Osteocyte (in vitro differentiated cells): ENCODE data around the gene ARFIP2. TPM values are rescaled to one million over a fixed set of nuclear protein-coding genes. Genes with fewer than 3 reads are reported as not detected.
A peak's percentile ranks its signal among the peaks of the same experiment; 100 is the strongest.

Experiments used
- DNase-seq: peaks from one replicate; pipeline ENCODE4 v3.0.0; 2021; ENCODE audit warnings: mixed read lengths; ENCODE audit not compliant: unreplicated experiment; ENCODE audit errors: extremely low spot score
- H3K27ac Mint-ChIP-seq: one replicate; pipeline ENCODE4 v1.8.0; 2021; ENCODE audit warnings: mild to moderate bottlenecking, mixed read lengths; ENCODE audit not compliant: unreplicated experiment
- H3K27me3 Mint-ChIP-seq: one replicate; pipeline ENCODE4 v1.8.0; 2021; ENCODE audit warnings: mixed read lengths; ENCODE audit not compliant: unreplicated experiment
- H3K36me3 Mint-ChIP-seq: one replicate; pipeline ENCODE4 v1.8.0; 2021; ENCODE audit warnings: mixed read lengths; ENCODE audit not compliant: unreplicated experiment
- H3K4me1 Mint-ChIP-seq: one replicate; pipeline ENCODE4 v1.8.0; 2021; ENCODE audit warnings: mixed read lengths; ENCODE audit not compliant: unreplicated experiment
- H3K4me3 Mint-ChIP-seq: one replicate; pipeline ENCODE4 v1.8.0; 2021; ENCODE audit warnings: mild to moderate bottlenecking, moderate library complexity, mixed read lengths; ENCODE audit not compliant: unreplicated experiment
- H3K9me3 Mint-ChIP-seq: one replicate; pipeline ENCODE4 v1.8.0; 2021; ENCODE audit warnings: mixed read lengths; ENCODE audit not compliant: unreplicated experiment
- CTCF ChIP-seq: fragments of 200-600 bp; sonication (generic); IDR thresholded peaks from 2 replicates; pipeline ENCODE4 v1.5.0; 2021; ENCODE audit warnings: antibody characterized with exemption, mild to moderate bottlenecking, moderate library complexity
- total RNA-seq: library from RNA; stranded (reverse); gene quantifications from 2 replicates; pipeline ENCODE4 v1.2.1, GENCODE V29; 2021

Gene ARFIP2
- total RNA-seq, 1 donor from 2014 or later: 64.6 TPM

- Mint-ChIP-seq H3K9me3 (no peaks in the 10 kb centered on the region), H3K4me1 (peaks cover 21% of the 10 kb centered on the region), H3K36me3 (peaks cover 9% of the 10 kb centered on the region), H3K27me3 (no peaks in the 10 kb centered on the region), H3K27ac (no peak overlapping the region), H3K4me3 (no peak overlapping the region)
- TF ChIP-seq CTCF: no peak
- DNase-seq: no peak
Measured at GRCh38 chr11:6469599-6469998, 11.5 kb downstream of the ARFIP2 start.

DNA sequence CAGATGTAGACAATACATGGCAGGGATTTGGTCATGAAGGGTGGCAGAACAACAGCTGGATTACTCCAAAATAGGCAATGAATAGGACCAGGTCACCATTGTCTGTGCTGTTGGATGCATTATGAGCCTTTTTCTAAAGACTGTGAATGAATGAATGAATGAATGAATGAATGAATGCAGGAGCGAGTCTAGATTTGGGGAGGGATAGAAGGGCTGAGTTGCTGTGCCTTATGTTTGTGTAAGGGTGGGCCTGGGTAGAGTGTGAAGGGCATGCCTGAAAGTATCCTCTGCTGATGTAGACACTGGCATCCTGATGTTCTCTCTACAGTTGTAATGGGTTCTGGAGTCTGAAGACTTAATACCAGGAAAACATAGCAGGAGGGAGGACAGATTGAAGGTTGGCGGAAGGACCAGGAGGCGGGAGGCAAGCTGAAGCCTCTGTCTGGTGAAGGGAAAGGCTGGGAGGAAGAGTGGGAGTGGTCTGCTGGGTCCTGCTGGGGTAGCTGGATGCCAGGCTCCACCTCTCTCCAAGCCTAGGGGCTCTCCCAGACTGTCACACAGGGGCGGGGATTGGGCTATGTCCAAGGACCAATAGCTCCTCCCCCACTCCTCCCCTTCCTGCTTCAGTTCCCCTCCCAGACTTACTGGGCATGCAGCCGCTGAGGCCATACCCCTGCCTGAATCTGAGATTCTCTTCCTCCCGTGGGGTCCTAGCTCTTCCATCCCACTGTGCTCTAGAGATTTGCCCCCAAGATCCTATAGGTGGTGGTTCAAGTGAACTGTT lies 12.2 kb downstream of the ARFIP2 start:
- DNase-seq: peak; percentile 96

GRCh38 chr11:6459099-6459450 lies 22.1 kb downstream of the ARFIP2 start:
- H3K4me3 Mint-ChIP-seq: no peak overlapping the region
- H3K27ac Mint-ChIP-seq: no peak overlapping the region
- H3K9me3 Mint-ChIP-seq: no peaks in the 10 kb centered on the region

More for the DNA sequence above, 12.2 kb downstream of the ARFIP2 start:
- H3K36me3 Mint-ChIP-seq: peaks cover 14% of the 10 kb centered on the region
- no peaks in the 10 kb centered on the region for H3K27me3 Mint-ChIP-seq
- H3K9me3 Mint-ChIP-seq: no peaks in the 10 kb centered on the region
- no peak overlapping the region for H3K4me3 Mint-ChIP-seq
- H3K27ac Mint-ChIP-seq: no peak overlapping the region
- peaks cover 16% of the 10 kb centered on the region for H3K4me1 Mint-ChIP-seq
- TF ChIP-seq CTCF: no peak

GRCh38 chr11:6458352-6459098 lies 22.6 kb downstream of the ARFIP2 start:
- no peaks in the 10 kb centered on the region for H3K9me3 Mint-ChIP-seq
- no peak overlapping the region for H3K4me3 Mint-ChIP-seq
- H3K27ac Mint-ChIP-seq: no peak overlapping the region

More at GRCh38 chr11:6459099-6459450, 22.1 kb downstream of the ARFIP2 start:
- no peaks in the 10 kb centered on the region for H3K27me3 Mint-ChIP-seq
- H3K4me1 Mint-ChIP-seq: no peaks in the 10 kb centered on the region
- no peak for TF ChIP-seq CTCF
- peaks cover 29% of the 10 kb centered on the region for H3K36me3 Mint-ChIP-seq
- no peak for DNase-seq

More at GRCh38 chr11:6458352-6459098, 22.6 kb downstream of the ARFIP2 start:
- no peak for TF ChIP-seq CTCF
- Mint-ChIP-seq H3K27me3 (no peaks in the 10 kb centered on the region), H3K4me1 (no peaks in the 10 kb centered on the region), H3K36me3 (peaks cover 28% of the 10 kb centered on the region)
- no peak for DNase-seq
